WTC11 (cell line): Measurements from ENCODE around the gene GRAP. TPM values are rescaled to one million over a fixed set of nuclear protein-coding genes. Genes with fewer than 3 reads are reported as not detected.

Source experiments
- ATAC-seq: fragments of 200-7000 bp; cut with Tn5 transposase; 2 replicates; pipeline ENCODE4 v1.10.0; 2021; ENCODE audit warnings: mild to moderate bottlenecking, moderate library complexity
- CTCF ChIA-PET: fragments of 300-600 bp; sonication (Branson Sonifier 250); formaldehyde crosslinking; loops from one replicate; lab custom pipeline; 2021; ENCODE audit warnings: antibody characterized with exemption; lab: Charles Lee
- POLR2A ChIA-PET: fragments of 350-600 bp; sonication (Branson Sonifier 250); formaldehyde crosslinking; loops from one replicate; lab custom pipeline; 2021; ENCODE audit warnings: antibody characterized with exemption; lab: Charles Lee
- DNase-seq: peaks from one replicate; pipeline ENCODE4 v3.0.0; 2021; ENCODE audit warnings: low spot score
- H3K27ac Mint-ChIP-seq: 2 replicates; pipeline ENCODE4 v1.8.0; 2021; ENCODE audit warnings: mixed read lengths
- H3K27me3 Mint-ChIP-seq: 2 replicates; pipeline ENCODE4 v1.8.0; 2021; ENCODE audit warnings: low read depth, mild to moderate bottlenecking, moderate library complexity, mixed read lengths
- H3K36me3 Mint-ChIP-seq: 2 replicates; pipeline ENCODE4 v1.8.0; 2021; ENCODE audit warnings: mixed read lengths
- H3K4me1 Mint-ChIP-seq: 2 replicates; pipeline ENCODE4 v1.8.0; 2022; ENCODE audit warnings: mixed read lengths
- H3K4me3 Mint-ChIP-seq: 2 replicates; pipeline ENCODE4 v1.8.0; 2021; ENCODE audit warnings: mild to moderate bottlenecking, moderate library complexity, mixed read lengths
- H3K9me3 Mint-ChIP-seq: 2 replicates; pipeline ENCODE4 v1.8.0; 2021; ENCODE audit warnings: mixed read lengths
- EMX1 ChIP-seq: fragments of 250-450 bp; sonication (Bioruptor Pico); IDR thresholded peaks from 2 replicates; pipeline ENCODE4 v1.8.0; 2021; ENCODE audit warnings: mild to moderate bottlenecking
- FOXK1 ChIP-seq: sonication (generic); formaldehyde crosslinking; IDR thresholded peaks from 2 replicates; pipeline ENCODE4 v1.8.0; 2022; ENCODE audit warnings: mild to moderate bottlenecking, moderate library complexity, missing genetic modification reagents
- FOXP4 ChIP-seq: sonication (generic); formaldehyde crosslinking; IDR thresholded peaks from 2 replicates; pipeline ENCODE4 v1.8.0; 2022; ENCODE audit warnings: mild to moderate bottlenecking, missing genetic modification reagents
- HMGXB4 ChIP-seq: sonication (generic); formaldehyde crosslinking; IDR thresholded peaks from 2 replicates; pipeline ENCODE4 v1.8.1; 2023; ENCODE audit warnings: mild to moderate bottlenecking, moderate library complexity, missing genetic modification reagents
- MXD4 ChIP-seq: fragments of 250-450 bp; sonication (Bioruptor Pico); IDR thresholded peaks from 2 replicates; pipeline ENCODE4 v1.8.0; 2021; ENCODE audit warnings: mild to moderate bottlenecking, moderate library complexity, borderline replicate concordance
- MYBL2 ChIP-seq: sonication (generic); formaldehyde crosslinking; IDR thresholded peaks from 2 replicates; pipeline ENCODE4 v1.8.1; 2023; ENCODE audit warnings: mild to moderate bottlenecking, moderate library complexity, missing genetic modification reagents
- NFE2L1 ChIP-seq: sonication (generic); formaldehyde crosslinking; IDR thresholded peaks from 2 replicates; pipeline ENCODE4 v1.8.1; 2023; ENCODE audit warnings: missing genetic modification reagents
- NFYB ChIP-seq: sonication (generic); formaldehyde crosslinking; conservative IDR thresholded peaks from 2 replicates; pipeline ENCODE4 v1.8.0; 2022; ENCODE audit warnings: low read depth, missing genetic modification reagents
- NR3C1 ChIP-seq: sonication (generic); formaldehyde crosslinking; conservative IDR thresholded peaks from 2 replicates; pipeline ENCODE4 v1.8.1; 2023; ENCODE audit warnings: low read depth, mild to moderate bottlenecking, missing genetic modification reagents
- SOX15 ChIP-seq: fragments of 250-450 bp; sonication (Bioruptor Pico); IDR thresholded peaks from 2 replicates; pipeline ENCODE4 v1.9.0; 2021; ENCODE audit warnings: mild to moderate bottlenecking
- STAT6 ChIP-seq: sonication (generic); formaldehyde crosslinking; conservative IDR thresholded peaks from 2 replicates; pipeline ENCODE4 v1.8.1; 2023; ENCODE audit warnings: mild to moderate bottlenecking, low read depth, missing genetic modification reagents, moderate library complexity
- TCF7 ChIP-seq: sonication (generic); formaldehyde crosslinking; IDR thresholded peaks from 2 replicates; pipeline ENCODE4 v1.8.0; 2022; ENCODE audit warnings: mild to moderate bottlenecking, low read depth, missing genetic modification reagents, moderate library complexity
- ZNF263 ChIP-seq: sonication (generic); formaldehyde crosslinking; IDR thresholded peaks from 2 replicates; pipeline ENCODE4 v1.8.1; 2022; ENCODE audit warnings: low read depth, mild to moderate bottlenecking, moderate library complexity, missing genetic modification reagents
- ZNF423 ChIP-seq: fragments of 250-450 bp; sonication (Bioruptor Pico); IDR thresholded peaks from 2 replicates; pipeline ENCODE4 v2.1.2; 2022; ENCODE audit warnings: mild to moderate bottlenecking, moderate library complexity
- ZNF671 ChIP-seq: fragments of 250-450 bp; sonication (Bioruptor Pico); IDR thresholded peaks from 2 replicates; pipeline ENCODE4 v1.8.0; 2021; ENCODE audit warnings: mild to moderate bottlenecking
- total RNA-seq: library from RNA; stranded (reverse); gene quantifications from 3 replicates; pipeline ENCODE4 v1.2.3, GENCODE V29; 2021
- TF ChIP-seq, protein P1 (sequence below): sonication (generic); formaldehyde crosslinking; IDR thresholded peaks from 2 replicates; pipeline ENCODE4 v1.8.1; 2023; ENCODE audit warnings: mild to moderate bottlenecking, missing genetic modification reagents
- TF ChIP-seq, protein P2 (sequence below): fragments of 250-450 bp; sonication (Bioruptor Pico); conservative IDR thresholded peaks from 2 replicates; pipeline ENCODE4 v1.9.0; 2021; ENCODE audit warnings: mild to moderate bottlenecking
- TF ChIP-seq, protein P3 (sequence below): sonication (generic); formaldehyde crosslinking; IDR thresholded peaks from 2 replicates; pipeline ENCODE4 v1.8.0; 2023; ENCODE audit warnings: missing genetic modification reagents, mild to moderate bottlenecking, borderline replicate concordance

Gene GRAP
- total RNA-seq, 1 experiment from 2014 or later: 0.59 TPM

DNA sequence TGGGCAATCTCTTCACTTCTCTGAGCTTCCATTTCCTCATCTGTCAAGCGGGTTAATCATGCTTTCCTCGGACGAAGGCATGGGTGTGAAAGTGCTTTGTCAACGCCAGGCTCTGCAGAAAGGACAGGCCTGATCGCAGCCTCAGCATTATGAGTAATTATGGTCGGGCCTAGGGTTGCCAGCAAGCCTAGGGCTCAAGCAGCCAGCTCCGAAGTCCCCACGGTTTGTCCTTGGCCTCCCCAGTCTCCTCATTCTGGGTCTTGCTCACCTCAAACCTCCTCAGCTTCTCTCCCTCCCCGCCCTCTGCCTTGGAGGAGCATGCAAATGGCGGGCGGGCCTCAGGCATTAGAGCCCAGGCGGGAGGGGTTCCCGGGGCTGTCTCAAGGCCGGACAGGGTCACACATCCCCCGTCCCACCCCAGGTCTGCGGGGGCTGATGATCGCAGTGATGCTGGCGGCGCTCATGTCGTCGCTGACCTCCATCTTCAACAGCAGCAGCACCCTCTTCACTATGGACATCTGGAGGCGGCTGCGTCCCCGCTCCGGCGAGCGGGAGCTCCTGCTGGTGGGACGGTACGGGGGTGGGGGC lies 32.0 kb downstream of the GRAP start:
- Mint-ChIP-seq H3K27ac (no peak overlapping the region), H3K9me3 (no peaks in the 10 kb centered on the region), H3K4me3 (no peak overlapping the region), H3K36me3 (no peaks in the 10 kb centered on the region), H3K27me3 (no peaks in the 10 kb centered on the region; the same call in 1 of the 2 replicates), H3K4me1 (peaks cover 11% of the 10 kb centered on the region)
- ChIA-PET POLR2A (no interaction called here), CTCF (no interaction called here)
- ATAC-seq: no peak
- no peak for DNase-seq
- TF ChIP-seq MYBL2 (CRISPR knock-in tag): no peak

GRCh38 chr17:19013806-19014627 lies 32.7 kb downstream of the GRAP start:
- H3K36me3 Mint-ChIP-seq: no peaks in the 10 kb centered on the region
- TF ChIP-seq NFE2L1 (CRISPR knock-in tag) (no peak), TCF7 (CRISPR knock-in tag) (no peak), EMX1 (CRISPR knock-in tag) (no peak), FOXK1 (CRISPR knock-in tag) (no peak), ZNF671 (no peak), ZNF423 (no peak), NR3C1 (CRISPR knock-in tag) (no peak), MXD4 (CRISPR knock-in tag) (no peak), ZNF263 (no peak), STAT6 (CRISPR knock-in tag) (no peak), NFYB (no peak), SOX15 (no peak), HMGXB4 (no peak), FOXP4 (CRISPR knock-in tag) (no peak)
- TF ChIP-seq, protein P1, sequence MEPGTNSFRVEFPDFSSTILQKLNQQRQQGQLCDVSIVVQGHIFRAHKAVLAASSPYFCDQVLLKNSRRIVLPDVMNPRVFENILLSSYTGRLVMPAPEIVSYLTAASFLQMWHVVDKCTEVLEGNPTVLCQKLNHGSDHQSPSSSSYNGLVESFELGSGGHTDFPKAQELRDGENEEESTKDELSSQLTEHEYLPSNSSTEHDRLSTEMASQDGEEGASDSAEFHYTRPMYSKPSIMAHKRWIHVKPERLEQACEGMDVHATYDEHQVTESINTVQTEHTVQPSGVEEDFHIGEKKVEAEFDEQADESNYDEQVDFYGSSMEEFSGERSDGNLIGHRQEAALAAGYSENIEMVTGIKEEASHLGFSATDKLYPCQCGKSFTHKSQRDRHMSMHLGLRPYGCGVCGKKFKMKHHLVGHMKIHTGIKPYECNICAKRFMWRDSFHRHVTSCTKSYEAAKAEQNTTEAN (CRISPR knock-in tag): no peak
- TF ChIP-seq, protein P2, sequence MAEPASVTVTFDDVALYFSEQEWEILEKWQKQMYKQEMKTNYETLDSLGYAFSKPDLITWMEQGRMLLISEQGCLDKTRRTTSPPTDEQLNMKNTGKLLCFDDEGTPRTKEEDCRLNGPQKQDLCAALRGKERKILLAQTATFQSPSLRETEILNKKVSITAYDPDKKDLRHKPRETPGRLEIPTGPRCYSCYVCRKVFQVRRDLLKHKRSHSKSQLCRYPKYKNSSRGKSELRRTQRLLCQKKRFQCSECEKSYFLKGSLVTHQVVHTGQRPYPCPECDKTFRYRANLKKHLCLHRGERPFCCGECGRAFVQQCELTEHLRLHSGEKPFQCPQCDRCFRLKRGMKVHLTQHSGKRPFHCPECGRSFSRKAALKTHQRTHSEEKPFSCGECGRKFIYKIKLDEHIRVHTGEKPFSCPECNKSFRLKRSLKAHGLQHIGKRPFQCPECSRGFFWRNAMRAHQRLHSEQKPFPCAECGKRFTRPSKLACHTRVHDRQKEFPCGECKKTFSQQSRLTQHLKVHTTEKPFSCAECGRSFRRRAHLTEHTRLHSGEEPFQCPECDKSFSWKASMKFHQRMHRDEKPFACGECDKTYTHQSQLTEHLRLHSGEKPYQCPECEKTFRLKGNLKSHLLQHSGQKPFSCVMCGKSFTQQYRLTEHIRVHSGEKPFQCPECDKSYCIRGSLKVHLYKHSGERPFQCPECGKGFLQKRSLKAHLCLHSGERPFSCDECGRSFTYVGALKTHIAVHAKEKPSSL (CRISPR knock-in tag): no peak
- TF ChIP-seq, protein P3, sequence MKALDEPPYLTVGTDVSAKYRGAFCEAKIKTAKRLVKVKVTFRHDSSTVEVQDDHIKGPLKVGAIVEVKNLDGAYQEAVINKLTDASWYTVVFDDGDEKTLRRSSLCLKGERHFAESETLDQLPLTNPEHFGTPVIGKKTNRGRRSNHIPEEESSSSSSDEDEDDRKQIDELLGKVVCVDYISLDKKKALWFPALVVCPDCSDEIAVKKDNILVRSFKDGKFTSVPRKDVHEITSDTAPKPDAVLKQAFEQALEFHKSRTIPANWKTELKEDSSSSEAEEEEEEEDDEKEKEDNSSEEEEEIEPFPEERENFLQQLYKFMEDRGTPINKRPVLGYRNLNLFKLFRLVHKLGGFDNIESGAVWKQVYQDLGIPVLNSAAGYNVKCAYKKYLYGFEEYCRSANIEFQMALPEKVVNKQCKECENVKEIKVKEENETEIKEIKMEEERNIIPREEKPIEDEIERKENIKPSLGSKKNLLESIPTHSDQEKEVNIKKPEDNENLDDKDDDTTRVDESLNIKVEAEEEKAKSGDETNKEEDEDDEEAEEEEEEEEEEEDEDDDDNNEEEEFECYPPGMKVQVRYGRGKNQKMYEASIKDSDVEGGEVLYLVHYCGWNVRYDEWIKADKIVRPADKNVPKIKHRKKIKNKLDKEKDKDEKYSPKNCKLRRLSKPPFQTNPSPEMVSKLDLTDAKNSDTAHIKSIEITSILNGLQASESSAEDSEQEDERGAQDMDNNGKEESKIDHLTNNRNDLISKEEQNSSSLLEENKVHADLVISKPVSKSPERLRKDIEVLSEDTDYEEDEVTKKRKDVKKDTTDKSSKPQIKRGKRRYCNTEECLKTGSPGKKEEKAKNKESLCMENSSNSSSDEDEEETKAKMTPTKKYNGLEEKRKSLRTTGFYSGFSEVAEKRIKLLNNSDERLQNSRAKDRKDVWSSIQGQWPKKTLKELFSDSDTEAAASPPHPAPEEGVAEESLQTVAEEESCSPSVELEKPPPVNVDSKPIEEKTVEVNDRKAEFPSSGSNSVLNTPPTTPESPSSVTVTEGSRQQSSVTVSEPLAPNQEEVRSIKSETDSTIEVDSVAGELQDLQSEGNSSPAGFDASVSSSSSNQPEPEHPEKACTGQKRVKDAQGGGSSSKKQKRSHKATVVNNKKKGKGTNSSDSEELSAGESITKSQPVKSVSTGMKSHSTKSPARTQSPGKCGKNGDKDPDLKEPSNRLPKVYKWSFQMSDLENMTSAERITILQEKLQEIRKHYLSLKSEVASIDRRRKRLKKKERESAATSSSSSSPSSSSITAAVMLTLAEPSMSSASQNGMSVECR (CRISPR knock-in tag): no peak
- TF ChIP-seq, all 79 proteins: peak for 0
- ATAC-seq (no peak), DNase-seq (no peak)
- no peak overlapping the region for H3K4me3 Mint-ChIP-seq
- ChIA-PET POLR2A (no interaction called here), CTCF (no interaction called here)
- no peaks in the 10 kb centered on the region for H3K9me3 Mint-ChIP-seq
- no peak overlapping the region for H3K27ac Mint-ChIP-seq
- peaks cover 10% of the 10 kb centered on the region for H3K4me1 Mint-ChIP-seq
- H3K27me3 Mint-ChIP-seq: no peaks in the 10 kb centered on the region; the same call in 1 of the 2 replicates
